Measurements from ENCODE around the gene ZNF253. TPM values are rescaled to one million over a fixed set of nuclear protein-coding genes. Genes with fewer than 3 reads are reported as not detected.
A peak's percentile ranks its signal among the peaks of the same experiment; 100 is the strongest.
"Not testable (repeated sequence)": the region's sequence is repeated elsewhere in the genome, so short reads cannot be mapped to it uniquely, and the experiment has no call there.

ZNF253 gene
- total and polyA plus RNA-seq, 12 donors: 2.4 to 13.0 (median 8.1) TPM

- Histone ChIP-seq H3K4me1 (peaks cover 0 to 46% (median 32%) of the 10 kb centered on the region in 9 donors), H3K27ac (peak overlapping the region; percentile 86 to 99 (median 96)), H3K27me3 (no peaks in the 10 kb centered on the region), H3K36me3 (peaks cover 0 to 31% (median 0%) of the 10 kb centered on the region in 9 donors), H3K9me3 (peaks cover 0 to 74% (median 0%) of the 10 kb centered on the region in 11 donors), H3K4me3 (peak overlapping the region; percentile 59 to 98 (median 73))
- 3 to 6% methylated on average over 17 of the region's 17 CpGs for WGBS, 2 donors
- DNase-seq: no peak
- intact Hi-C loops (cut with DNase I): loop anchor here in 4 of 10 donors (2.0 to 10.0 kb wide), 7 partner anchors 41 to 156 kb away; partner anchors contain the start of genes ZNF14 (in 3 of the 4), ZNF101 (in 2 of the 4), ZNF253 (in 2 of the 4) and ATP13A1 (in 1 of the 4)
- ATAC-seq: no peak
- TF ChIP-seq CTCF (IDR thresholded peaks at IDR 0.05): no peak
Measured at GRCh38 chr19:19820774-19821320, 44.8 kb upstream of the ZNF253 start.

GRCh38 chr19:19821366-19821951 is 44.2 kb upstream of the ZNF253 start, which contains the start of gene ZNF506:
ZNF506 (minus strand) TSS chr19:19821750; CDS start chr19:19821603, 147 bp downstream.
- ATAC-seq (peak; percentile 98 to 99 (median 98)), DNase-seq (peak; percentile 98 to 100)
- Histone ChIP-seq H3K4me3 (peak within 1 kb of the TSS; percentile 59 to 98 (median 73)), H3K4me1 (peaks cover 0 to 43% (median 27%) of the 10 kb centered on the region in 9 donors), H3K9me3 (peaks cover 0 to 75% (median 0%) of the 10 kb centered on the region in 11 donors), H3K27ac (peak within 1 kb of the TSS; percentile 86 to 99 (median 96)), H3K36me3 (peaks cover 0 to 29% (median 0%) of the 10 kb centered on the region in 9 donors), H3K27me3 (no peaks in the 10 kb centered on the region)
- TF ChIP-seq CTCF (IDR thresholded peaks at IDR 0.05): no peak
- 0% methylated on average over 28 of the region's 28 CpGs for WGBS, 2 donors
- intact Hi-C loops (cut with DNase I): loop anchor here in 4 of 10 donors (2.0 to 10.0 kb wide), 7 partner anchors 41 to 157 kb away; partner anchors contain the start of genes ZNF14 (in 3 of the 4), ZNF101 (in 2 of the 4), ZNF253 (in 2 of the 4) and ATP13A1 (in 1 of the 4)

GRCh38 chr19:19821976-19822375 is 43.7 kb upstream of the ZNF253 start:
- Histone ChIP-seq H3K4me1 (peaks cover 0 to 38% (median 25%) of the 10 kb centered on the region in 9 donors), H3K27ac (peak overlapping the region; percentile 26 to 99 (median 96)), H3K36me3 (peaks cover 0 to 29% (median 0%) of the 10 kb centered on the region in 9 donors), H3K4me3 (peak overlapping the region; percentile 59 to 98 (median 73)), H3K9me3 (peaks cover 0 to 75% (median 1%) of the 10 kb centered on the region in 11 donors)
- DNase-seq, H3K27me3 ChIP-seq: not testable (repeated sequence)
- 1 to 4% methylated on average over 11 of the region's 11 CpGs for whole genome bisulfite sequencing, 2 donors
- ATAC-seq: peak in 5 of 8 donors; percentile 23 to 47 (median 31)
- intact Hi-C loops (cut with DNase I): loop anchor here in 4 of 10 donors (2.0 to 10.0 kb wide), 7 partner anchors 40 to 157 kb away; partner anchors contain the start of genes ZNF14 (in 3 of the 4), ZNF101 (in 2 of the 4), ZNF253 (in 2 of the 4) and ATP13A1 (in 1 of the 4)

GRCh38 chr19:19823916-19824315 is 41.8 kb upstream of the ZNF253 start:
- 83 to 85% methylated on average over 2 of the region's 2 CpGs for WGBS, 2 donors
- peaks cover 0 to 25% (median 19%) of the 10 kb centered on the region in 9 donors for H3K4me1 ChIP-seq
- intact Hi-C loops (cut with DNase I): loop anchor here in 4 of 10 donors (5.0 to 10.0 kb wide), 5 partner anchors 38 to 159 kb away; partner anchors contain the start of genes ZNF14 (in 2 of the 4), ZNF253 (in 2 of the 4), ATP13A1 (in 1 of the 4) and ZNF101 (in 1 of the 4)
- H3K4me3 ChIP-seq: no peak overlapping the region
- no peak for TF ChIP-seq CTCF (IDR thresholded peaks at IDR 0.05)
- DNase-seq: no peak
- ATAC-seq: no peak
- H3K36me3 ChIP-seq: peaks cover 0 to 15% (median 0%) of the 10 kb centered on the region in 9 donors
- H3K9me3 ChIP-seq: peaks cover 0 to 76% (median 6%) of the 10 kb centered on the region in 11 donors
- no peaks in the 10 kb centered on the region for H3K27me3 ChIP-seq
- H3K27ac ChIP-seq: no peak overlapping the region

All from heart right ventricle (tissue), 16 donors.